ENCODE results near the gene ATP5F1D.

Gene ATP5F1D

DNA sequence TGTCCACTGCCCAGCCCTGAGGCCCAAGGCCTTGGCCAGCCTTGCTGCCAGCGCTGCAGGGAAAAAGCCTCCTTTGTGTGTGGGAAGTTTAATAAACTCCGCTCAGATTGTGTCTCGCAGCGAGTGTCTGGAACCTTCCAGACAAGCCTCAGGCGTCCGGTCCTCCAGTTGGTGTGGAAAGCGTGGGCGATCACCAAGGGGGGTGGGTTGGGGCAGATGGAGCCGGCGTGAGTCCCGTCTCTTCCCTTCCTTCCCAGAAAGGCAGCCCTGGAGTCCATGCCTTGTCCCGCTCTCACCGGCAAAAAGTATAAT is 31.4 kb upstream of the ATP5F1D start:
- TF ChIP-seq, protein P1, sequence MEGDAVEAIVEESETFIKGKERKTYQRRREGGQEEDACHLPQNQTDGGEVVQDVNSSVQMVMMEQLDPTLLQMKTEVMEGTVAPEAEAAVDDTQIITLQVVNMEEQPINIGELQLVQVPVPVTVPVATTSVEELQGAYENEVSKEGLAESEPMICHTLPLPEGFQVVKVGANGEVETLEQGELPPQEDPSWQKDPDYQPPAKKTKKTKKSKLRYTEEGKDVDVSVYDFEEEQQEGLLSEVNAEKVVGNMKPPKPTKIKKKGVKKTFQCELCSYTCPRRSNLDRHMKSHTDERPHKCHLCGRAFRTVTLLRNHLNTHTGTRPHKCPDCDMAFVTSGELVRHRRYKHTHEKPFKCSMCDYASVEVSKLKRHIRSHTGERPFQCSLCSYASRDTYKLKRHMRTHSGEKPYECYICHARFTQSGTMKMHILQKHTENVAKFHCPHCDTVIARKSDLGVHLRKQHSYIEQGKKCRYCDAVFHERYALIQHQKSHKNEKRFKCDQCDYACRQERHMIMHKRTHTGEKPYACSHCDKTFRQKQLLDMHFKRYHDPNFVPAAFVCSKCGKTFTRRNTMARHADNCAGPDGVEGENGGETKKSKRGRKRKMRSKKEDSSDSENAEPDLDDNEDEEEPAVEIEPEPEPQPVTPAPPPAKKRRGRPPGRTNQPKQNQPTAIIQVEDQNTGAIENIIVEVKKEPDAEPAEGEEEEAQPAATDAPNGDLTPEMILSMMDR (IDR thresholded peaks at IDR 0.05; ENCODE audit: borderline replicate concordance, insufficient read depth, low read depth, low read length): no peak
- H3K4me3 ChIP-seq (ENCODE audit: low read depth, low read length): no peak overlapping the region

- TF ChIP-seq, protein P1 (IDR thresholded peaks at IDR 0.05; ENCODE audit: borderline replicate concordance, insufficient read depth, low read depth, low read length): no peak
Measured at GRCh38 chr19:1211494-1212234, 29.9 kb upstream of the ATP5F1D start.

GRCh38 chr19:1213391-1214286 is 27.9 kb upstream of the ATP5F1D start:
- TF ChIP-seq, protein P1 (IDR thresholded peaks at IDR 0.05; ENCODE audit: borderline replicate concordance, insufficient read depth, low read depth, low read length): no peak
- peak overlapping the region; percentile 10 for H3K4me3 ChIP-seq (ENCODE audit: low read depth, low read length)

More at GRCh38 chr19:1211494-1212234, 29.9 kb upstream of the ATP5F1D start:
- H3K4me3 ChIP-seq (ENCODE audit: low read depth, low read length): no peak overlapping the region

- TF ChIP-seq, protein P1 (IDR thresholded peaks at IDR 0.05; ENCODE audit: borderline replicate concordance, insufficient read depth, low read depth, low read length): no peak
- H3K4me3 ChIP-seq (ENCODE audit: low read depth, low read length): peak overlapping the region; percentile 10
Measured at GRCh38 chr19:1214299-1214861, 27.2 kb upstream of the ATP5F1D start.

DNA sequence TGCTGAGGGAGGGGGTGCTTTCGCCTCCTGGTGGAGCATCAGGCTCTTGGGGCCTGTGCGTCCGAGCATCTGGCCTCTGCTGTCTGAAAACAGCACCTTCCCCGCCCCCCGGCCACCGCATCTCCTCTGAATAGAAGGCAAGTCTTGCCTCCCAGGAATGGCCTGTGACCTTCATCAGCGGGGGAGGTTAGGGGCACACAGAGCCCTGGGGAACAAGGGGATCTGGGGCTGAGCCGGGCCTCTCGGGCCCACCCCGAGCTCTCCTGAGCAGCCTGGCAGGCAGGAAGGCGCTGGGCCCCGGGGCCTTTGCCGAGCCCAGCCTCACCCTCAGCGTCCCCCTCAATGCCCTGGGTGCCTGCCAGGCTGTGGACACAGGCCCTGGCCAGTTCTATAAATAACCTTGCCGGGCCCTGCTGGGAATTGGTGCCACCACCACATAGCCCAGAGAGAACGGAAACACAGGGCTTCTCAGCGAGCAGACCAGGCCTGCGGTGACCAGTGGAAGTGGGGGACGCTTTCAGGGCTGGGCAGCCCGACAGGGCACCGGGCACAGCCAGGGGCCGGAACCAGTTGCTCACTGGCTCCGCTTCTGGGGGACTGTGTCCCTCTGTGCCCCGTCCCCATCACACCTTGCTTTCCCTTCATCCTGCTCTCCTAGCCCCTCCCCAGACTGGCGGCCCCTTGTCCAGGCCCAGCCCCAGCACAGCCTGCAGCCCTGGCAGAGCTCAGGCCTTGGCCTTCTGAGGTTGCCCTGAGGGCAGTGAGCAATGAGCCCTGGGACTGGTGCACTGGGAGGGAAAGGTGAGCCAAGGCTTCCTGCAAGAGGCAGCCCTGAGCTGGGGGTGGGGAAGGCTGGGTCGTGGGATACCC is 26.5 kb upstream of the ATP5F1D start:
- H3K4me3 ChIP-seq (ENCODE audit: low read depth, low read length): no peak overlapping the region
- TF ChIP-seq, protein P1 (IDR thresholded peaks at IDR 0.05; ENCODE audit: borderline replicate concordance, insufficient read depth, low read depth, low read length): no peak

DNA sequence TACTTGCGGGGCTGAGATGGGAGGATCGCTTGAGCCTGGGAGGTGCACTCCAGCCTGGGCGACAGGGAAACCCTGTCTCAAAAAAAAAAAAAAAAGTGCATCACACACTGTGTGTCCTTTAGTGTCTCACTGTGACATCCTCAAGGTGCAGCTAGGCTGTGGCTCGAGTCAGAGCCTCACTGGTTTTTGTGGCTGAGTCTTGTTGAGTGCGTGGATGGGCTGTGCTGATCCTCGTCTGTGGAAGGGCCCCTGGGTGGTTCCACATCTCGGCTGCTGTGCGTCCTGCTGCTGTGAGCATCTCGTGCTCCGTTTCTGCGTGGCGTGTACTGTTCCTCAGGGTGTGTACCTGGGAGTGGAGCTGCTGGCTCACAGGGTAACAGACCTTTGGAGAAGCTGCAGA is 24.8 kb upstream of the ATP5F1D start:
- TF ChIP-seq, protein P1 (IDR thresholded peaks at IDR 0.05; ENCODE audit: borderline replicate concordance, insufficient read depth, low read depth, low read length): no peak
- no peak overlapping the region for H3K4me3 ChIP-seq (ENCODE audit: low read depth, low read length)
